ENCODE results near the gene TRRAP. TPM values are rescaled to one million over a fixed set of nuclear protein-coding genes. Genes with fewer than 3 reads are reported as not detected.

TRRAP gene
- total RNA-seq, 1 experiment from 2014 or later = 55.4 TPM

DNA sequence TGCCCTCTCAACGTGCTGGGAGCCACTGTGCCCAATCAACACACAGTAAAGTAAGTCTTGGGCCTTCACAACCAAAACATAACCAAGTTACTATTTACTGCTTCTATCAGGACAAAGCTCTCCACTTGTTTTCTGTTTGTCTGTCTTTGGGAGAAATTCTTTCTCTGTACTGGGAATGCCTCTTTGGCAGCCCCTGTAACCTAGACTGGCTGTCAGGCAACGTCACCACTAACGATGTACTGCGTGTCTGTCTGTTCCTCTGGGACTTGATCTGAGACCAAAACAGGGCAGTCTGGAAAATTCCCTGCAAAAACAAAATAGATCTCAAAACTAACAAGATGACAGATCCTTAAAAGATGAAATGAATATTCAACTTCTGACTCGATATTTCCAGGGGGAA, 152.6 kb downstream of the TRRAP start:
- H3K27me3 Mint-ChIP-seq (ENCODE audit: insufficient read depth, unreplicated experiment) = no peaks in the 10 kb centered on the region
- TF ChIP-seq, protein P1, sequence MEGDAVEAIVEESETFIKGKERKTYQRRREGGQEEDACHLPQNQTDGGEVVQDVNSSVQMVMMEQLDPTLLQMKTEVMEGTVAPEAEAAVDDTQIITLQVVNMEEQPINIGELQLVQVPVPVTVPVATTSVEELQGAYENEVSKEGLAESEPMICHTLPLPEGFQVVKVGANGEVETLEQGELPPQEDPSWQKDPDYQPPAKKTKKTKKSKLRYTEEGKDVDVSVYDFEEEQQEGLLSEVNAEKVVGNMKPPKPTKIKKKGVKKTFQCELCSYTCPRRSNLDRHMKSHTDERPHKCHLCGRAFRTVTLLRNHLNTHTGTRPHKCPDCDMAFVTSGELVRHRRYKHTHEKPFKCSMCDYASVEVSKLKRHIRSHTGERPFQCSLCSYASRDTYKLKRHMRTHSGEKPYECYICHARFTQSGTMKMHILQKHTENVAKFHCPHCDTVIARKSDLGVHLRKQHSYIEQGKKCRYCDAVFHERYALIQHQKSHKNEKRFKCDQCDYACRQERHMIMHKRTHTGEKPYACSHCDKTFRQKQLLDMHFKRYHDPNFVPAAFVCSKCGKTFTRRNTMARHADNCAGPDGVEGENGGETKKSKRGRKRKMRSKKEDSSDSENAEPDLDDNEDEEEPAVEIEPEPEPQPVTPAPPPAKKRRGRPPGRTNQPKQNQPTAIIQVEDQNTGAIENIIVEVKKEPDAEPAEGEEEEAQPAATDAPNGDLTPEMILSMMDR (IDR thresholded peaks at IDR 0.05; ENCODE audit: insufficient read depth in 1 of 2, low read depth in 1 of 2, low read length in 1 of 2, severe bottlenecking in 1 of 2, unreplicated experiment in 1 of 2) = no peak
- H3K36me3 Mint-ChIP-seq (ENCODE audit: insufficient read depth, unreplicated experiment) = peaks cover 88% of the 10 kb centered on the region
- Histone ChIP-seq H3K4me3 (ENCODE audit: low read depth, low read length) (no peak overlapping the region), H3K9me3 (no peaks in the 10 kb centered on the region), H3K27me3 (replicated peaks; ENCODE audit: control insufficient read depth, insufficient read depth, low read length) (no peaks in the 10 kb centered on the region), H3K4me1 (peaks cover 13% of the 10 kb centered on the region; the same call in 1 of the 2 replicates), H3K36me3 (ENCODE audit: control insufficient read depth, insufficient read depth, low read length) (peaks cover 6% of the 10 kb centered on the region)
- intact Hi-C loops (cut with micrococcal nuclease; ENCODE audit: unreplicated experiment) = no loop called here
- DNase-seq = no peak
- no TSS peak for BruUV-seq (replicated peaks)
- peaks cover 10% of the 10 kb centered on the region for H3K4me1 Mint-ChIP-seq (ENCODE audit: low read depth, unreplicated experiment)
- no peak overlapping the region for H3K4me3 Mint-ChIP-seq (ENCODE audit: unreplicated experiment)
- ChIA-PET POLR2A (no interaction called here), CTCF (no interaction called here)
- H3K9me3 Mint-ChIP-seq (ENCODE audit: unreplicated experiment) = no peaks in the 10 kb centered on the region
- H3K27ac Mint-ChIP-seq (ENCODE audit: unreplicated experiment) = peak overlapping the region; percentile 39

DNA sequence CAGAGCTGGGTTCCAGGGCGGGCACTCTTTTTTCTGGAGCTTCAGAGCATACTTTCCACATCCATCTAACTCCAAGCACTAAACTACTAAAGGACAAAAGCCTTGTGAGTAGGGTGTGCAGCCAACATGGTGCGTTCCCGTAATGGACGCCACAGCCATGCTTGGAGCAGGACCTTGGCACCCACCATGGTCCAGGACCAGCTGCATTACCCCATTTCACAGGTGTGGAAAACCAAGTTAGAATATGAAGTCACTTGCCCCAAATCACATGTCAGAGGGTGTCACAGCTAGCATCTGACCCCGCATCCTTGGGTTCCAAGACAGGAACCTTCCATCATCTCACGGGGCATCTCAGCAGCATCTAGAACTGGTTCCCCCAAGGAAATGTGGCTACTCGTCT, 153.2 kb downstream of the TRRAP start:
- no peak overlapping the region for H3K4me3 ChIP-seq (ENCODE audit: low read depth, low read length)
- Mint-ChIP-seq H3K9me3 (ENCODE audit: unreplicated experiment) (no peaks in the 10 kb centered on the region), H3K36me3 (ENCODE audit: insufficient read depth, unreplicated experiment) (peaks cover 92% of the 10 kb centered on the region), H3K27me3 (ENCODE audit: insufficient read depth, unreplicated experiment) (no peaks in the 10 kb centered on the region), H3K4me1 (ENCODE audit: low read depth, unreplicated experiment) (peaks cover 10% of the 10 kb centered on the region), H3K4me3 (ENCODE audit: unreplicated experiment) (no peak overlapping the region), H3K27ac (ENCODE audit: unreplicated experiment) (no peak overlapping the region)
- peaks cover 6% of the 10 kb centered on the region for H3K36me3 ChIP-seq (ENCODE audit: control insufficient read depth, insufficient read depth, low read length)
- TF ChIP-seq, protein P1 (IDR thresholded peaks at IDR 0.05; ENCODE audit: insufficient read depth in 1 of 2, low read depth in 1 of 2, low read length in 1 of 2, severe bottlenecking in 1 of 2, unreplicated experiment in 1 of 2) = no peak
- H3K9me3 ChIP-seq = no peaks in the 10 kb centered on the region
- ChIA-PET POLR2A (no interaction called here), CTCF (no interaction called here)
- H3K27me3 ChIP-seq (replicated peaks; ENCODE audit: control insufficient read depth, insufficient read depth, low read length) = no peaks in the 10 kb centered on the region
- no peak for DNase-seq
- H3K4me1 ChIP-seq = peaks cover 13% of the 10 kb centered on the region; the same call in 1 of the 2 replicates
- intact Hi-C loops (cut with micrococcal nuclease; ENCODE audit: unreplicated experiment) = no loop called here
- BruUV-seq (replicated peaks) = no TSS peak

DNA sequence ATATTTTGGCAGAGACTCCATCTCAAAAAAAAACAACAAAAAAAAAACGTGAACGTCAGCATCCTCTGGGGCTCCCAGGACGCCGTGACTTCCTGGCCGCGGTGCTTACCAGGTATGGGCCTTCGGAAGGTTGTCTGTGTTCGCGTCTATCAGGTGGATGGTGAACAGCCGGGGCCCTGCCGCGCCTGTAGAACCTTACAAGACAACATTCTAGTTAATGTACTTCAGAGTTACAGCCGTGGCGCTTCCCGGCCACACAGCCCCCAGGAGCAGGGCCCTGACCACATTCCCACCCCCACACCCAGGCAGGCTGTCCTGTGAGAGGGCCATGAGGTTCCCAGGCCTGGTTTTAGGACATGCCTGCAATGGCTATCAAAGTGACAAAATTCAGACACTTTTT, 154.6 kb downstream of the TRRAP start:
- Histone ChIP-seq H3K4me3 (ENCODE audit: low read depth, low read length) (no peak overlapping the region), H3K36me3 (ENCODE audit: control insufficient read depth, insufficient read depth, low read length) (peaks cover 9% of the 10 kb centered on the region), H3K9me3 (no peaks in the 10 kb centered on the region), H3K4me1 (peaks cover 13% of the 10 kb centered on the region; the same call in 1 of the 2 replicates), H3K27me3 (replicated peaks; ENCODE audit: control insufficient read depth, insufficient read depth, low read length) (no peaks in the 10 kb centered on the region)
- DNase-seq = no peak
- intact Hi-C loops (cut with micrococcal nuclease; ENCODE audit: unreplicated experiment) = no loop called here
- BruUV-seq (replicated peaks) = no TSS peak
- Mint-ChIP-seq H3K4me3 (ENCODE audit: unreplicated experiment) (no peak overlapping the region), H3K36me3 (ENCODE audit: insufficient read depth, unreplicated experiment) (peaks cover 97% of the 10 kb centered on the region), H3K4me1 (ENCODE audit: low read depth, unreplicated experiment) (peaks cover 10% of the 10 kb centered on the region), H3K9me3 (ENCODE audit: unreplicated experiment) (no peaks in the 10 kb centered on the region), H3K27me3 (ENCODE audit: insufficient read depth, unreplicated experiment) (no peaks in the 10 kb centered on the region), H3K27ac (ENCODE audit: unreplicated experiment) (no peak overlapping the region)
- ChIA-PET CTCF (no interaction called here), POLR2A (no interaction called here)
- TF ChIP-seq, protein P1 (IDR thresholded peaks at IDR 0.05; ENCODE audit: insufficient read depth in 1 of 2, low read depth in 1 of 2, low read length in 1 of 2, severe bottlenecking in 1 of 2, unreplicated experiment in 1 of 2) = no peak
